K562 (cell line): Measurements from ENCODE around the gene C4A. TPM values are rescaled to one million over a fixed set of nuclear protein-coding genes. Genes with fewer than 3 reads are reported as not detected.

ENCODE experiments used
- BMI1 ChIP-seq: fragments of 150-350 bp; IDR thresholded peaks from 2 replicates; pipeline ENCODE4 v1.6.1; 2014; ENCODE audit warnings: low read length
- E2F1 ChIP-seq: sonication (generic); formaldehyde crosslinking; IDR thresholded peaks from 2 replicates; pipeline ENCODE4 v1.8.1; 2023; ENCODE audit warnings: mild to moderate bottlenecking, missing genetic modification reagents, moderate library complexity
- ETV1 ChIP-seq: fragments of 450-650 bp; conservative IDR thresholded peaks from 2 replicates; pipeline ENCODE4 v1.6.1; 2016; ENCODE audit warnings: missing genetic modification characterization, control low read depth, low read depth, missing compliant biosample characterization
- IRF2 ChIP-seq: sonication (generic); formaldehyde crosslinking; IDR thresholded peaks from 2 replicates; pipeline ENCODE4 v1.8.1; 2022; ENCODE audit warnings: mild to moderate bottlenecking, missing genetic modification reagents
- MAX ChIP-seq: sonication (generic); formaldehyde crosslinking; IDR thresholded peaks from 2 replicates; pipeline ENCODE4 v1.9.0; 2022; ENCODE audit warnings: mild to moderate bottlenecking, missing genetic modification reagents
- MBD2 ChIP-seq: sonication (generic); IDR thresholded peaks from 2 replicates; pipeline ENCODE4 v1.6.1; 2016; ENCODE audit warnings: low read depth, borderline replicate concordance
- PATZ1 ChIP-seq: fragments of 250-450 bp; sonication (Bioruptor Pico); IDR thresholded peaks from 2 replicates; pipeline ENCODE4 v1.5.0; 2020; ENCODE audit warnings: mild to moderate bottlenecking, borderline replicate concordance
- POLR2AphosphoS2 ChIP-seq: IDR thresholded peaks from 2 replicates; pipeline ENCODE4 v1.6.1; 2012; ENCODE audit warnings: low read length, improper control_type of control experiment
- POLR2H ChIP-seq: IDR thresholded peaks from 2 replicates; pipeline ENCODE4 v1.6.1; 2016; ENCODE audit warnings: missing genetic modification characterization, low read depth, mild to moderate bottlenecking, control low read depth, missing compliant biosample characterization, moderate library complexity
- PRMT5 ChIP-seq: sonication (generic); formaldehyde crosslinking; IDR thresholded peaks from 2 replicates; pipeline ENCODE4 v1.5.0; 2020; ENCODE audit warnings: missing genetic modification reagents
- SETDB1 ChIP-seq: IDR thresholded peaks from one replicate; pipeline ENCODE4 v1.6.1; 2012; ENCODE audit warnings: low read length, control low read depth, inconsistent platforms
- SMARCC2 ChIP-seq: fragments of 450-650 bp; IDR thresholded peaks from 2 replicates; pipeline ENCODE4 v1.6.1; 2017; ENCODE audit warnings: antibody characterized with exemption, moderate library complexity, mild to moderate bottlenecking, low read depth
- TAF9B ChIP-seq: fragments of 450-650 bp; IDR thresholded peaks from 2 replicates; pipeline ENCODE4 v1.6.1; 2018; ENCODE audit warnings: mild to moderate bottlenecking; ENCODE audit not compliant: partially characterized antibody
- XRCC3 ChIP-seq: fragments of 450-650 bp; IDR thresholded peaks from 2 replicates; pipeline ENCODE4 v1.6.1; 2017; ENCODE audit warnings: mild to moderate bottlenecking, moderate library complexity
- ZBTB1 ChIP-seq: sonication (generic); formaldehyde crosslinking; IDR thresholded peaks from 2 replicates; pipeline ENCODE4 v1.8.1; 2023; ENCODE audit warnings: missing genetic modification reagents, low read depth, mild to moderate bottlenecking, borderline replicate concordance
- ZNF12 ChIP-seq: sonication (generic); formaldehyde crosslinking; IDR thresholded peaks from 2 replicates; pipeline ENCODE4 v1.4.0; 2020; ENCODE audit warnings: mild to moderate bottlenecking, missing genetic modification reagents
- ZNF165 ChIP-seq: fragments of 250-450 bp; sonication (Bioruptor Pico); IDR thresholded peaks from 2 replicates; pipeline ENCODE4 v1.4.0; 2020; ENCODE audit warnings: borderline replicate concordance
- ZNF212 ChIP-seq: fragments of 450-650 bp; formaldehyde crosslinking; IDR thresholded peaks from 2 replicates; pipeline ENCODE4 v1.4.0; 2020; ENCODE audit warnings: mild to moderate bottlenecking
- ZNF586 ChIP-seq: fragments of 450-650 bp; formaldehyde crosslinking; conservative IDR thresholded peaks from 2 replicates; pipeline ENCODE4 v1.4.0; 2020; ENCODE audit warnings: mild to moderate bottlenecking, moderate library complexity
- ZNF592 ChIP-seq: fragments of 450-650 bp; IDR thresholded peaks from 2 replicates; pipeline ENCODE4 v1.6.1; 2017; ENCODE audit warnings: antibody characterized with exemption, mild to moderate bottlenecking
- polyA plus RNA-seq, 8 experiments: library from polyadenylated mRNA; depleted of rRNA in 4 of 8; stranded (reverse) in 5 of 8; unstranded in 3 of 8; fragments of >200 nt; fragmentation: Nextera tagmentation in 2 of 8; fragmentation: Illumina TruSeq in 1 of 8; extraction: Ambion mirVana in 2 of 8; extraction: Trizol in 1 of 8; gene quantifications; 2 replicates each; pipeline versions ENCODE4 v1.2.1 to v1.2.3, GENCODE V29; 2011 to 2014; ENCODE audit warnings: inconsistent platforms in 1 of 8, missing spikeins in 1 of 8
- total RNA-seq, 7 experiments: library from RNA; depleted of rRNA in 6 of 7; stranded (reverse); fragments of >200 nt in 6 of 7; fragmentation: Illumina TruSeq in 2 of 7; extraction: Trizol in 2 of 7; gene quantifications; 2 replicates each; pipeline versions ENCODE4 v1.2.1 to v1.2.3, GENCODE V29; 2011 to 2021; ENCODE audit warnings: low replicate concordance in 1 of 7

C4A gene
- total and polyA plus RNA-seq, 9 of the 15 experiments (the other 6 are each of a cell fraction or from before 2014, with no cell fraction given) = 0.27 to 7.6 (median 5.0) TPM

- TF ChIP-seq TAF9B (peak; percentile 83), POLR2AphosphoS2 (no peak), ZNF212 (CRISPR knock-in tag) (0 out of 2 replicates have a peak, but pooled peaks have one; percentile 76), ZNF592 (peak; percentile 99), IRF2 (CRISPR knock-in tag) (no peak), XRCC3 (no peak), SMARCC2 (no peak; the same call in 1 of the 2 replicates), ZNF586 (0 out of 2 replicates have a peak, but pooled peaks have one; percentile 77), ETV1 (tag) (peak; percentile 98), POLR2H (tag) (no peak; the same call in 1 of the 2 replicates), BMI1 (no peak), E2F1 (CRISPR knock-in tag) (peak; percentile 75; the same call in 1 of the 2 replicates), MAX (CRISPR knock-in tag) (peak; percentile 72; the same call in 1 of the 2 replicates), MBD2 (peak; percentile 86), ZBTB1 (CRISPR knock-in tag) (no peak), ZNF12 (CRISPR knock-in tag) (no peak), PRMT5 (no peak), SETDB1 (peak; percentile 29), PATZ1 (peak; percentile 77; the same call in 1 of the 2 replicates), ZNF165 (CRISPR knock-in tag) (peak; percentile 91; the same call in 1 of the 2 replicates)
Measured at GRCh38 chr6:31958741-31959739, 22.8 kb upstream of the C4A start, which contains the start of the genes NELFE and SKIC2 (continued).
